Left lobe of liver (tissue), 2 donors: ENCODE data around the gene PELI3. TPM values are rescaled to one million over a fixed set of nuclear protein-coding genes. Genes with fewer than 3 reads are reported as not detected.
"Not testable (repeated sequence)": the region's sequence is repeated elsewhere in the genome, so short reads cannot be mapped to it uniquely, and the experiment has no call there.

Experiments used
- ATAC-seq: fragments of 200-7000 bp; cut with Tn5 transposase; one replicate; pipeline ENCODE4 v1.9.1; 2020; ENCODE audit warnings: mild to moderate bottlenecking, moderate library complexity
- DNase-seq: peaks from one replicate; pipeline ENCODE4 v3.0.0-alpha.2; 2020; ENCODE audit warnings: low spot score
- total RNA-seq: library from RNA; stranded (reverse); gene quantifications from one replicate; pipeline ENCODE4 v1.2.1, GENCODE V29; 2021
- donor health status: DM: no; HTN: no; CAD: no; lungs with moderate emphysema.
- donor health status: DM: no; HTN: yes; CAD: no.

The PELI3 gene
- 4.8 TPM for total RNA-seq

DNA sequence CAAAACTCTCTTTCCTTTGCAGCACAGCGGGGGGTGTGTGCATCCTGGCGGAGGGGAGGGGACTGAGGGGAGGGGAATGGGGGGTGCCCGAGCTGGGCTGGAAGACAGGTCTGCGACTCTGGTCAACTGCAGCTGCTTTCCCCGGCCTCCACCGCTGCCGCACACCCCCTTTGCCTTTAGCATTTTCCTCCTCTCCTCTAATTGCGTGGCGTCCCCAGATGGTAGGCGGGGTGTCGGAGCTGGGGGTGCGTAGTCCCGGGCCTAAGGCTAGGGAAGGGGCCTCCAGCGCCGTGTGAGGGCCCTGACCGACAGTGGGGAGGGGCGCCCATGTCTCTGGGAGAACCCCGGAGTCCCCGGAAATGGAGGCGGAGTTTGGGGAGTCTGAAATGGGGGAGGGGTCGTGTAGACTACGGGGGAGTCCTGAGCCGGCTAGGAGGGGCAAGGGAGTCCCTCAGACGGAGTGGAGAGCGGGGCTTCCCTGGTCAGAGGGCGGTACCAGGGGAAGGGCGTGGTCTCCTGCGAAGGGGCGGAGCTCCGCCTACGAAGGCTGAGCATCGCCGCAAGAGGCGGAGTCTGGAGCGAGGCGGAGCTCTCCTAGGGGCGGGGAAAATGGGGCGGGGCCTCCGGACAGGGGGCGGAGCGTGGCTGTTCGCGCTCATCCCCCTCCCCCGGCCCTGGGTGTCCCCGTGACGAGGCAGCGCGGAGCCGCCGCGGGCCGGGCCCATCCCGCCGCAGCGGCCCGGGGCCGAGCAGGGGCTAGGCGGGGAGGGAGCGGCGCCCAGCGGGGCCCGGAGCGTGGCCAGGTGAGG, at the start of gene PELI3:
PELI3 (plus strand) TSS at position 681 of the 809 bp plus-strand sequence. CDS start 1,224 bp downstream, outside the sequence.
- peak; percentile 97 for ATAC-seq
- DNase-seq: peak; percentile 94

- no peak for DNase-seq
- no peak for ATAC-seq
Measured at GRCh38 chr11:66417000-66417399, 49.7 kb upstream of the PELI3 start.

DNA sequence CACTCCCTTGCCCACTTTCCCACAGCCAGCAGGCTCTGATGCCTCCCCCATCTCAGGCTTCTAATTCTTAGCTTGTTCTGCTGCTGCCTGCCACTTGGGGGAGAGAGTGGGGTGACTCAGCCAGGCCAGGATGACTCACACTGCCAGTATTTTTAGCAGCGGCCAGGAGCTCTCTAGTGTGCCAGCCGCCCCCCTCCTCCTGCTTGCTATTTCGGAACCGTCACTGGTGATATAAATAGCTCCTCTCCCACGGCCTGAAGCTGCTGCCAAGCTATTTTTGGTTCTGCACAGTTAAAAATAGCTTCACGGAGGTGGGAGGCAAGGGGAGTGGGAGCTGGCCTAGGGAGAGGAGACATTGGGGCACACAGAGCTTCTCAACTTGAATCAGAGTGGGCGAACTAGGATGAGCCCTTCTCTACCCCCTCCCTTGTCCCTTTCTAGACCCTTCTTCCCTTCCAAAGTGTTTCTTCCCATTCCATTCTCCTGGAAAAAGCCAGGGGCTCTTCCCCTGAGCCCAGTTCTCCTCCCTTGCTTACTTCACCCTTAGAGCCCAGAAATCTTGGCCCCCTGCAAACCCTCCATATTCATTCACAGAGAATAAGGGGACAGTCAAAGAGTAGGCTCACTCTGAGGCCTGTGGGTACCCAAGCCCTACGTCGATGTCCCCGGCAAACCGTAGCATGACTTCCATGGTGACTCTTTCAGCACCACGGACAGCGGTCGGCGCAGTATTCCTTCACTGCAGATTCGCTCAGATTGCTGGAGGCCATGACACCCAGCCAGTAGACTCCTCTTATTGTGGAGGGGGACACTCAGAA, 48.3 kb upstream of the PELI3 start:
- no peak for DNase-seq

DNA sequence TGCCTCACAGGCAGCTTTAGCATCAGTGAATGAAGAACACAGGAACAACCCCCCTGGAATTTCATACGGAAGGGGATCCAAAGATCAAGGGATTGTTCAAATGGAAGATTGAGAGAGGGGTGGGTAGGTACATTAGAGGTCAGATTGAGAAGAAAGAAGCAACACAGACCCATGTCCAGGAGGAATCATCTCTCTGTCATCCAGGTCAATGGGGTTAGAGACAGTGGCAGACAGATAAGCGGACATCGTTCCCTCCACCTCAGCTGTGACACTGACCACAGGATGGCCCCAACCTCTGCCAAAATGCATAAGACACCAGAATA, 47.8 kb upstream of the PELI3 start:
- ATAC-seq (no peak), DNase-seq (no peak)

More for the DNA sequence above, 48.3 kb upstream of the PELI3 start:
- no peak for ATAC-seq

- ATAC-seq: no peak
- DNase-seq: no peak
Measured at GRCh38 chr11:66419825-66420224, 46.9 kb upstream of the PELI3 start.

GRCh38 chr11:66420671-66421476, 45.8 kb upstream of the PELI3 start, which contains the start of gene NPAS4:
TSS of gene NPAS4 (plus strand) at chr11:66421035. CDS start at chr11:66421180, 145 bp downstream.
- DNase-seq (no peak), ATAC-seq (no peak)

DNA sequence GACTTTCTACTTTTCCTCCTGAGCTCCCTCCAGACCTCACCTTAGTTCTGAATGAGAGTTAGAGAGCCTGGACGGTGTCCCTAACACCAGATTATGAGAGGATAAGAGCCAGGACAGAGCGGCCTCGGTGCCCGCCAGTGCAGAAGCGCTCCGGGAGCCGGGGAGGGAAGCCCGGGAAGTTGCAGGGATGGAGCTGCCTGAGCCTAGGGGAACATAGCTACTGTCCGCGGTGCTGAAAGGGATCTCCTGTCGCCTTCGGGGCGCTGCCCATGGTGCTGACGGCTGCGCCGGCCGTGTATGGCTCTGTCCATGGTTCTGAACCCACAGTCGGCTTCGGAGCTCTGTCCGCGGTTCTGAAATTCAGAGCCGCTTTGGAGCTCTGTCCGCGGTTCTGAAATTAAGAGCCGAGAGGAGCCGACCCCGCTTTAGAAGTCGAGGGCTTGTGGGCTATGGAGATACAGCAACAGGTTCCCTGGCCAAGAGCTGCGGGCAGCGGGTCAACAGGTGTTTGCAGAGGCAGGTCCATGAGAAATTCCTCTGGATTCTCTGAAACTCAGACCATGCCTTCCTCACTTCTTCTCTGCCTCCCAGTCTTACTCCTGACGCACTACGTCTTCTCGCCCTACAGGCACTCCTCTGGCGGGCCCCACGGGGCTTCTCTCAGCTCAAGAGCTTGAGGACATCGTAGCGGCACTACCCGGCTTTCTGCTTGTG, 45.1 kb upstream of the PELI3 start:
- peak; percentile 87 for DNase-seq

GRCh38 chr11:66426314-66426713, 40.4 kb upstream of the PELI3 start:
- no peak for ATAC-seq
- no peak for DNase-seq

More for the DNA sequence above, 45.1 kb upstream of the PELI3 start:
- peak; percentile 100 for ATAC-seq

DNA sequence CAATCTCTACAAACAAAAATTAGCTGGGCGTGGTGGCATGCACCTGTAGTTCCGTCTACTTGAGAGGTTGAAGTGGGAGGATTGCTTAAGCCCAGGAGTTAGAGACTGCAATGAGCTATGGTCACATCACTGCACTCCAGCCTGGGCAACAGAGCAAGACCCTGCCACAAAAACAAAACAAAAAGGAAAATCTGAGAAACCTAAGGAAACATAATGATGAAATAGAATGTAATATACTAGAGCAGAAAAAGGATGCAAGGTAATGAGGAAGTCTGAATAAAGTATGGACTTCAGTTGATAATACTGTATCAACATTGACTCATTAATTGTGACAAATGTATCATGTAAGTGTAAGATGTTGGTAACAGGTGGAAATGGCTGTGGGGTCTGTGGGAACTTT, 37.8 kb upstream of the PELI3 start:
- DNase-seq: no peak

GRCh38 chr11:66429983-66430602, 36.6 kb upstream of the PELI3 start:
- ATAC-seq (peak; percentile 83), DNase-seq (no peak)

More for the DNA sequence above, 37.8 kb upstream of the PELI3 start:
- no peak for ATAC-seq

GRCh38 chr11:66431287-66431686, 35.4 kb upstream of the PELI3 start:
- not testable (repeated sequence) for ATAC-seq, DNase-seq

GRCh38 chr11:66431871-66432329, 34.8 kb upstream of the PELI3 start:
- DNase-seq, ATAC-seq: not testable (repeated sequence)

GRCh38 chr11:66432597-66432996, 34.1 kb upstream of the PELI3 start:
- no peak for DNase-seq
- ATAC-seq: no peak

GRCh38 chr11:66437979-66438503, 28.7 kb upstream of the PELI3 start:
- no peak for ATAC-seq
- no peak for DNase-seq

DNA sequence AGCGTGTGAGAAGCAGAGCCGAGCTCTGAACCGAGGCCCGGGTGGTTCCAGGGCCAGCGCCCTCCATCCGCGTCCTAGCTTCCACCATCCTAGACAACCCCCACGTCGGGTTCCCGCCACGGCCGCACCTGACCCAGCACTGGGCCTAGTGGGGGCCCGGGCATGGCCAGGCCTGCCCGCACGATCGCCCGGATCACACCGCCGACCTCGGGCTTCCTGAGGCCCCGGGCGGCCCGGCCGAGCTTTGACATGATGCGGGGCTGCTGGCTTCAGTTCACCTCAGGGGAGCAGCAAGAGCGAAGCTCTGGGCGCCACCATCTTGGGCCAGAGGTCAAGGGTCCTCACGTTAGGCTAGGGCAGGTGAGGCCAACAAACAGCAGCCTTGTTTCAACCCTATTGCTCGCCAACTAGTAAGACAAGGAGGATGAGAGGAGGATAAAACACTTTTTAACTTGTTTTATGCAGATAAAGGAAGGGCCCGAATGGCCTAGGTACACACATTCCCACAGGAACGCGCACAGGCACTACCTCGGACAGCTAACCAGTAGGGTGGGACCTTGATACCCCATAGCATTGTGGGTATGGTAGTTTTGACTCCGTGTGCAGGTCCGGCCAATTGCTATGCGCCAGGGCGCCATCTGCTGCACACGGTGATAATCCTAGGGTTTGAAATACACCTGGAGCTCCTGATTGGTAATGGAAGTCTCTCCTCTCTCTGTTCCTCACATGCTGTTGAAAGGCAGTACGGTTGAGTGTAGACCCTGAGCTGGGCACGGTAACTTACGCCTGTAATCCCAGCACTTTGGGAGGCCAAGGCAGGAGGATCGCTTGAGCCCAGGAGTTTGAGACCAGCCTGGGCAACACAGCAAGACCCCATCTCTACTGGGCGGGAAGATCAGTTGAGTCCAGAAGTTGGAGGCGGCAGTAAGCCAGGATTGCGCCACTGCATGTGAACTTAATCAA, 27.9 kb upstream of the PELI3 start, which contains the start of gene MRPL11:
MRPL11 (minus strand) TSS at position 345 of the 963 bp plus-strand sequence; CDS start at position 251, 94 bp downstream.
- peak; percentile 100 for ATAC-seq

DNA sequence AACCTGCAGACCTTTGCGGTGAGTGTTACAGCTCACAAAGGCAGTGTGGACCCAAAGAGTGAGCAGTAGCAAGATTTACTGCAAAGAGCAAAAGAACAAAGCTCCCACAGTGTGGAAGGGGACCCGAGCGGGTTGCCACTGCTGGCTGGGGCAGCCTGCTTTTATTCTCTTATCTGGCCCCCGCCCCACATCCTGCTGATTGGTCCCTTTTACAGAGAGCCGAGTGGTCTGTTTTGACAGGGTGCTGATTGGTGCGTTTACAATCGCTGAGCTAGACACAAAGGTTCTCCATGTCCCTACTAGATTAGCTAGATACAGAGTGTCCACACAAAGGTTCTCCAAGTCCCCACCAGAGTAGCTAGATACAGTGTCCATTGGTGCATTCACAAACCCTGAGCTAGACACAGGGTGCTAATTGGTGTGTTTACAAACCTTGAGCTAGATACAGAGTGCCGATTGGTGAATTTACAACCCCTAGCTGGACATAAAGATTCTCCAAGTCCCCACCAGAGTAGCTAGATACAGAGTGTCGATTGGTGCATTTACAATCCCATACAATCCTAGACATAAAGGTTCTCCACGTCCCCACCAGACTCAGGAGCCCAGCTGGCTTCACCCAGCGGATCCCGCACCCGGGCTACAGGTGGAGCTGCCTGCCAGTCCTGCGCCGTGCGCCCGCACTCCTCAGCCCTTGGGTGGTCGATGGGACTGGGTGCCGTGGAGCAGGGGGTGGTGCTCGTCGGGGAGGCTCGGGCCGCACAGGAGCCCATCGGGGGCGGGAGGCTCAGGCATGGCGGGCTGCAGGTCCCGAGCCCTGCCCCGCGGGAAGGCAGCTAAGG, 26.4 kb upstream of the PELI3 start:
- not testable (repeated sequence) for ATAC-seq, DNase-seq

More for the DNA sequence above, 27.9 kb upstream of the PELI3 start, which contains the start of gene MRPL11:
- peak; percentile 92 for DNase-seq

GRCh38 chr11:66440940-66441282, 25.8 kb upstream of the PELI3 start:
- not testable (repeated sequence) for ATAC-seq, DNase-seq
